H9 (cell line): ENCODE results near the gene MITF. TPM values are rescaled to one million over a fixed set of nuclear protein-coding genes. Genes with fewer than 3 reads are reported as not detected.

Source experiments
- DNase-seq: peaks from one replicate; pipeline ENCODE4 v3.0.0-alpha.2; 2017
- H2AFZ ChIP-seq: one replicate; pipeline ENCODE4 v1.6.1; 2013; ENCODE audit warnings: mild to moderate bottlenecking, low read length, control low read depth, moderate library complexity
- H2AK5ac ChIP-seq: 2 replicates; pipeline ENCODE4 v1.6.1; 2013; ENCODE audit warnings: low read length, control low read depth, mixed read lengths; ENCODE audit not compliant: insufficient read length
- H2BK120ac ChIP-seq: one replicate; pipeline ENCODE4 v1.6.1; 2013; ENCODE audit warnings: low read depth, mild to moderate bottlenecking, low read length, control low read depth, inconsistent platforms; ENCODE audit not compliant: poor library complexity, severe bottlenecking
- H2BK12ac ChIP-seq: 2 replicates; pipeline ENCODE4 v1.6.1; 2013; ENCODE audit warnings: low read length, control low read depth, mixed read lengths, low read depth; ENCODE audit not compliant: insufficient read length
- H2BK15ac ChIP-seq: 2 replicates; pipeline ENCODE4 v1.6.1; 2013; ENCODE audit warnings: low read depth, low read length, control low read depth
- H2BK20ac ChIP-seq: one replicate; pipeline ENCODE4 v1.6.1; 2013; ENCODE audit warnings: low read depth, mild to moderate bottlenecking, low read length, control low read depth, inconsistent platforms; ENCODE audit not compliant: poor library complexity, severe bottlenecking
- H2BK5ac ChIP-seq: 2 replicates; pipeline ENCODE4 v1.6.1; 2013; ENCODE audit warnings: low read length, control low read depth, mixed read lengths; ENCODE audit not compliant: insufficient read length
- H3K14ac ChIP-seq: 2 replicates; pipeline ENCODE4 v1.6.1; 2013; ENCODE audit warnings: low read length, control low read depth; ENCODE audit not compliant: insufficient read depth
- H3K18ac ChIP-seq: 2 replicates; pipeline ENCODE4 v1.6.1; 2013; ENCODE audit warnings: low read depth, mild to moderate bottlenecking, mixed read lengths, low read length, control low read depth; ENCODE audit not compliant: insufficient read length
- H3K23ac ChIP-seq: 2 replicates; pipeline ENCODE4 v1.6.1; 2013; ENCODE audit warnings: low read length, control low read depth, mixed read lengths, low read depth; ENCODE audit not compliant: insufficient read length
- H3K23me2 ChIP-seq: 2 replicates; pipeline ENCODE4 v1.6.1; 2013; ENCODE audit warnings: low read depth, mild to moderate bottlenecking, mixed read lengths, low read length, control low read depth; ENCODE audit not compliant: insufficient read length, poor library complexity, severe bottlenecking
- H3K27ac ChIP-seq: 2 replicates; pipeline ENCODE4 v1.5.1; 2013; ENCODE audit warnings: low read length, control low read depth, mixed read lengths, low read depth; ENCODE audit not compliant: insufficient read length
- H3K27me3 ChIP-seq: 2 replicates; pipeline ENCODE4 v1.6.1; 2013; ENCODE audit warnings: low read length, control low read depth, inconsistent platforms; ENCODE audit not compliant: insufficient read depth
- H3K4ac ChIP-seq: 2 replicates; pipeline ENCODE4 v1.6.1; 2013; ENCODE audit warnings: low read depth, mild to moderate bottlenecking, control low read depth, inconsistent platforms, low read length, moderate library complexity
- H3K4me1 ChIP-seq: 2 replicates; pipeline ENCODE4 v1.6.1; 2013; ENCODE audit warnings: low read length, control low read depth, inconsistent platforms; ENCODE audit not compliant: insufficient read depth
- H3K4me2 ChIP-seq: 2 replicates; pipeline ENCODE4 v1.6.1; 2013; ENCODE audit warnings: low read length, control low read depth, mixed read lengths; ENCODE audit not compliant: insufficient read length, insufficient read depth
- H3K56ac ChIP-seq: 2 replicates; pipeline ENCODE4 v1.6.1; 2013; ENCODE audit warnings: low read depth, mild to moderate bottlenecking, mixed read lengths, low read length, control low read depth; ENCODE audit not compliant: insufficient read length
- H3K79me1 ChIP-seq: 2 replicates; pipeline ENCODE4 v1.6.1; 2013; ENCODE audit warnings: low read depth, mild to moderate bottlenecking, moderate library complexity, low read length, control low read depth, inconsistent platforms; ENCODE audit not compliant: insufficient read depth, poor library complexity, severe bottlenecking
- H3K79me2 ChIP-seq: 2 replicates; pipeline ENCODE4 v1.6.1; 2013; ENCODE audit warnings: low read length, control low read depth, inconsistent platforms; ENCODE audit not compliant: insufficient read depth
- H3K9ac ChIP-seq: 2 replicates; pipeline ENCODE4 v1.6.1; 2013; ENCODE audit warnings: low read length, control low read depth, mixed read lengths; ENCODE audit not compliant: insufficient read length; ENCODE audit errors: extremely low read depth
- H3K9me3 ChIP-seq: one replicate; pipeline ENCODE4 v1.6.1; 2013; ENCODE audit warnings: low read depth, low read length, inconsistent platforms; ENCODE audit not compliant: control insufficient read depth
- H3T11ph ChIP-seq: one replicate; pipeline ENCODE4 v1.6.1; 2013; ENCODE audit warnings: mild to moderate bottlenecking, low read length, control low read depth, inconsistent platforms
- H4K20me1 ChIP-seq: one replicate; pipeline ENCODE4 v1.6.1; 2013; ENCODE audit not compliant: control insufficient read depth, insufficient read length, insufficient read depth
- H4K5ac ChIP-seq: 2 replicates; pipeline ENCODE4 v1.6.1; 2013; ENCODE audit warnings: low read depth, mild to moderate bottlenecking, mixed read lengths, low read length, control low read depth; ENCODE audit not compliant: insufficient read length
- H4K8ac ChIP-seq: replicated peaks from 2 replicates; pipeline ENCODE4 v1.6.1; 2013; ENCODE audit warnings: low read length, control low read depth, mixed read lengths, low read depth; ENCODE audit not compliant: insufficient read length
- H4K91ac ChIP-seq: 2 replicates; pipeline ENCODE4 v1.6.1; 2013; ENCODE audit warnings: low read depth, mild to moderate bottlenecking, moderate library complexity, mixed read lengths, low read length, control low read depth; ENCODE audit not compliant: insufficient read length
- H3K27ac Mint-ChIP-seq, 3 experiments: 2 replicates in 2 of 3; 3 replicates in 1 of 3; pipeline ENCODE4 v1.8.0; 2020 to 2021; ENCODE audit warnings: mixed read lengths in 3 of 3, mild to moderate bottlenecking in 1 of 3, moderate library complexity in 1 of 3
- H3K27me3 Mint-ChIP-seq: 2 replicates; pipeline ENCODE4 v1.8.0; 2021; ENCODE audit warnings: low read depth, mild to moderate bottlenecking, moderate library complexity, mixed read lengths
- H3K36me3 Mint-ChIP-seq, 3 experiments: 2 replicates in 2 of 3; 3 replicates in 1 of 3; pipeline ENCODE4 v1.8.0; 2020 to 2021; ENCODE audit warnings: low read depth in 3 of 3, mixed read lengths in 3 of 3; ENCODE audit not compliant: insufficient read depth in 1 of 3
- H3K4me1 Mint-ChIP-seq, 2 experiments: 2 replicates each; pipeline ENCODE4 v1.8.0; 2020; ENCODE audit warnings: mixed read lengths in 2 of 2
- H3K4me3 Mint-ChIP-seq, 2 experiments: 2 replicates in 1 of 2; 3 replicates in 1 of 2; pipeline ENCODE4 v1.8.0; 2020 to 2021; ENCODE audit warnings: mild to moderate bottlenecking in 2 of 2, mixed read lengths in 2 of 2, moderate library complexity in 1 of 2
- H3K9me3 Mint-ChIP-seq, 2 experiments: 2 replicates in 1 of 2; 3 replicates in 1 of 2; pipeline ENCODE4 v1.8.0; 2020; ENCODE audit warnings: mild to moderate bottlenecking in 2 of 2, mixed read lengths in 2 of 2, moderate library complexity in 1 of 2
- CTCF ChIP-seq: fragments of 200-600 bp; sonication (generic); conservative IDR thresholded peaks from 3 replicates; pipeline ENCODE4 v1.8.0; 2021; ENCODE audit warnings: antibody characterized with exemption, mild to moderate bottlenecking
- WGBS: extraction: QIAGEN DNeasy Blood & Tissue Kit; methylation state at CpG from one replicate; pipeline ENCODE4 v1.1.7; 2013; ENCODE audit warnings: missing lambda C conversion rate, low lambda C conversion rate, mixed read lengths; ENCODE audit not compliant: insufficient read length; ENCODE audit errors: extremely low coverage; 5-methylcytosine and 5-hydroxymethylcytosine counted together
- total RNA-seq: library from RNA; stranded (reverse); gene quantifications from 2 replicates; pipeline ENCODE4 v1.2.1, GENCODE V29; 2021

MITF gene
- total RNA-seq, 1 experiment from 2014 or later = 0.81 TPM

GRCh38 chr3:69774029-69774428 lies 34.8 kb downstream of the MITF start:
- no peak for TF ChIP-seq CTCF
- no CpG with 5 or more reads among the region's 1 CpG for WGBS
- Histone ChIP-seq H4K20me1 (no peaks in the 10 kb centered on the region), H3K27ac (no peak overlapping the region), H3K9me3 (no peaks in the 10 kb centered on the region), H2AK5ac (no peak overlapping the region), H2BK20ac (no peak overlapping the region), H2AFZ (no peak overlapping the region), H3K56ac (no peak overlapping the region), H3K79me2 (no peaks in the 10 kb centered on the region), H3K4ac (no peak overlapping the region), H3K14ac (no peak overlapping the region), H4K91ac (no peak overlapping the region), H2BK5ac (no peak overlapping the region), H3K18ac (no peak overlapping the region), H3K23me2 (no peaks in the 10 kb centered on the region), H2BK15ac (no peak overlapping the region), H3K27me3 (no peaks in the 10 kb centered on the region), H3K23ac (no peak overlapping the region), H4K5ac (no peak overlapping the region), H3T11ph (no peak overlapping the region), H2BK12ac (no peak overlapping the region), H3K4me2 (no peak overlapping the region), H3K4me1 (no peaks in the 10 kb centered on the region), H3K79me1 (no peaks in the 10 kb centered on the region), H3K9ac (no peak overlapping the region), H4K8ac (no peak overlapping the region), H2BK120ac (no peak overlapping the region)
- Mint-ChIP-seq H3K4me3 (no peak overlapping the region), H3K9me3 (no peaks in the 10 kb centered on the region), H3K4me1 (peaks cover 4 to 8% of the 10 kb centered on the region in 2 experiments), H3K27me3 (no peaks in the 10 kb centered on the region), H3K36me3 (no peaks in the 10 kb centered on the region), H3K27ac (no peak overlapping the region)
- DNase-seq = no peak
